Measurements from ENCODE around the gene TMEM242. TPM values are rescaled to one million over a fixed set of nuclear protein-coding genes. Genes with fewer than 3 reads are reported as not detected.

TMEM242 gene
- total and polyA plus RNA-seq, 2 donors (not counting 1 experiment from before 2014, with no cell fraction given): 6.3 to 24.1 TPM

DNA sequence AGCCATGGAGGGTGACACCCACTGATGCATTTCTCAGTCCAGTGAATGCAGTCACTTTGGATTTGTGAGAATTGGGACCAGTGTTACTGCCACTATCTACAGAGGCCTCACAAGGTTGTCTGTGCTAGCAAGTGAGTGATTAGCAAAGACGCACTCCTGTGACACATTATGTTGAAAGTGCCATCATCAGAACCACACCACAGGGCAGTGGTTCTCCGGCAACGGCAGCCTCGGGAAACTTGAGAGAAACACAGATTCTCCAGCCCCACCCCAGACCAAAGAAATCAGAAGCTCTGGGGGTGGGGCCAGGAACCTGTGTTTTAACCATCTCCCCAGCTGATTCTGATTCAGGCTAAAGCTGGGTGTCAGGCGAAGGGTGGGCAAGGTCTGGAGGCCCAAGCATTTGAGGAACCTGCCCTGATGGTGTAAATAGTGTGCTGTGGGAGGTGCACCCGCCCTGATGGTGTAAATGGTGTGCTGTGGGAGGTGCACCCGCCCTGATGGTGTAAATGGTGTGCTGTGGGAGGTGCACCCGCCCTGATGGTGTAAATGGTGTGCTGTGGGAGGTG lies 39.9 kb downstream of the TMEM242 start:
- CTCF ChIA-PET: no interaction called here
- H3K4me1 ChIP-seq (ENCODE audit: control insufficient read depth in 2 of 2, insufficient read depth in 2 of 2, low read length in 2 of 2): no peaks in the 10 kb centered on the region

DNA sequence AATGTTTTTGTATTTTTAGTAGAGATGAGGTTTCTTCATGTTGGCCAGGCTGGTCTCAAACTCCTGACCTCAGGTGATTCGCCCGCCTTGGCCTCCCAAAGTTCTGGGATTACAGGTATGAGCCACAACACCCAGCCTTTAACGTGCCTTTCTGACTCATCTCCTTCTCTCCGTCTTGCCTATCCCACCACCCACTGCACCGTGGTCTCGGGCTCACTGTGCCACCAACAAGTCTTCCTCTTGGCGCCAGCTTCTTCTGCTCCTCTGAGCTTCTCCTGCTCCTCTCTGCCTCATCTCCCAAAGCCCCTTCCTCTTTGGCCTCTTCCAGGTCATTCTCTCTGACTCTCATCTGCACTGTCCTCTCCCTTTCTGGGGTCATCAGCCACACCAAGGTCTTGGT lies 41.0 kb downstream of the TMEM242 start:
- Histone ChIP-seq H3K9me3 (ENCODE audit: control extremely low read depth in 1 of 3, control insufficient read depth in 2 of 3, insufficient read depth in 1 of 3, low read length in 2 of 3) (no peaks in the 10 kb centered on the region), H3K4me1 (ENCODE audit: control insufficient read depth in 2 of 2, insufficient read depth in 2 of 2, low read length in 2 of 2) (no peaks in the 10 kb centered on the region), H3K4me2 (replicated peaks; ENCODE audit: low read depth, low read length, poor library complexity, severe bottlenecking) (no peak overlapping the region), H3K79me2 (ENCODE audit: control insufficient read depth, insufficient read depth, low read length) (no peaks in the 10 kb centered on the region), H4K20me1 (ENCODE audit: control insufficient read depth, insufficient read depth, low read length, poor library complexity, severe bottlenecking) (no peaks in the 10 kb centered on the region), H3K36me3 (replicated peaks in 1 of 2; ENCODE audit: control extremely low read depth in 1 of 2, control insufficient read depth in 1 of 2, extremely low read depth in 1 of 2, insufficient read depth in 2 of 2, low read length in 1 of 2) (no peaks in the 10 kb centered on the region), H3K27ac (ENCODE audit: low read length in 2 of 2) (no peak overlapping the region), H3K4me3 (ENCODE audit: control extremely low read depth in 1 of 5, extremely low read depth in 1 of 5, insufficient read depth in 1 of 5, low read depth in 2 of 5, low read length in 4 of 5) (no peak overlapping the region), H3K9ac (ENCODE audit: low read length) (no peak overlapping the region), H3K27me3 (replicated peaks in 1 of 4; ENCODE audit: control extremely low read depth in 1 of 4, control insufficient read depth in 3 of 4, insufficient read depth in 4 of 4, low read length in 3 of 4) (no peaks in the 10 kb centered on the region), H2AFZ (ENCODE audit: insufficient read depth, low read depth, low read length, poor library complexity, severe bottlenecking) (no peak overlapping the region)
- peaks cover 2% of the 10 kb centered on the region for H3K4me1 Mint-ChIP-seq
- TF ChIP-seq, protein P1, sequence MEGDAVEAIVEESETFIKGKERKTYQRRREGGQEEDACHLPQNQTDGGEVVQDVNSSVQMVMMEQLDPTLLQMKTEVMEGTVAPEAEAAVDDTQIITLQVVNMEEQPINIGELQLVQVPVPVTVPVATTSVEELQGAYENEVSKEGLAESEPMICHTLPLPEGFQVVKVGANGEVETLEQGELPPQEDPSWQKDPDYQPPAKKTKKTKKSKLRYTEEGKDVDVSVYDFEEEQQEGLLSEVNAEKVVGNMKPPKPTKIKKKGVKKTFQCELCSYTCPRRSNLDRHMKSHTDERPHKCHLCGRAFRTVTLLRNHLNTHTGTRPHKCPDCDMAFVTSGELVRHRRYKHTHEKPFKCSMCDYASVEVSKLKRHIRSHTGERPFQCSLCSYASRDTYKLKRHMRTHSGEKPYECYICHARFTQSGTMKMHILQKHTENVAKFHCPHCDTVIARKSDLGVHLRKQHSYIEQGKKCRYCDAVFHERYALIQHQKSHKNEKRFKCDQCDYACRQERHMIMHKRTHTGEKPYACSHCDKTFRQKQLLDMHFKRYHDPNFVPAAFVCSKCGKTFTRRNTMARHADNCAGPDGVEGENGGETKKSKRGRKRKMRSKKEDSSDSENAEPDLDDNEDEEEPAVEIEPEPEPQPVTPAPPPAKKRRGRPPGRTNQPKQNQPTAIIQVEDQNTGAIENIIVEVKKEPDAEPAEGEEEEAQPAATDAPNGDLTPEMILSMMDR (IDR thresholded peaks at IDR 0.05): no peak
- no peak for TF ChIP-seq EZH2 (IDR thresholded peaks at IDR 0.05; ENCODE audit: borderline replicate concordance, insufficient read depth, low read depth, low read length, poor library complexity, severe bottlenecking)
- intact Hi-C loops (cut with micrococcal nuclease): no loop called here
- H3K27ac Mint-ChIP-seq: no peak overlapping the region
- no peak for ATAC-seq (ENCODE audit: low read depth)
- no peaks in the 10 kb centered on the region for H3K27me3 Mint-ChIP-seq
- POLR2A ChIA-PET: interaction anchor here (0.5 kb wide), 1 partner anchor 241 kb away, joined by 4 read pairs; no protein-coding TSS in a partner anchor
- CTCF ChIA-PET: interaction anchor here (0.7 kb wide), 1 partner anchor 248 kb away, joined by 5 read pairs; no protein-coding TSS in a partner anchor
- H3K9me3 Mint-ChIP-seq (ENCODE audit: insufficient read depth): no peaks in the 10 kb centered on the region
- WGBS (ENCODE audit: insufficient coverage): 90% methylated on average over 7 of the region's 7 CpGs
- DNase-seq: no peak
- no peak overlapping the region for H3K4me3 Mint-ChIP-seq

More for the DNA sequence above, 39.9 kb downstream of the TMEM242 start:
- Histone ChIP-seq H3K4me3 (ENCODE audit: control extremely low read depth in 1 of 5, extremely low read depth in 1 of 5, insufficient read depth in 1 of 5, low read depth in 2 of 5, low read length in 4 of 5) (no peak overlapping the region), H2AFZ (ENCODE audit: insufficient read depth, low read depth, low read length, poor library complexity, severe bottlenecking) (no peak overlapping the region), H3K9me3 (ENCODE audit: control extremely low read depth in 1 of 3, control insufficient read depth in 2 of 3, insufficient read depth in 1 of 3, low read length in 2 of 3) (no peaks in the 10 kb centered on the region), H4K20me1 (ENCODE audit: control insufficient read depth, insufficient read depth, low read length, poor library complexity, severe bottlenecking) (no peaks in the 10 kb centered on the region), H3K9ac (ENCODE audit: low read length) (no peak overlapping the region), H3K79me2 (ENCODE audit: control insufficient read depth, insufficient read depth, low read length) (no peaks in the 10 kb centered on the region), H3K36me3 (replicated peaks in 1 of 2; ENCODE audit: control extremely low read depth in 1 of 2, control insufficient read depth in 1 of 2, extremely low read depth in 1 of 2, insufficient read depth in 2 of 2, low read length in 1 of 2) (peaks cover 0 to 2% of the 10 kb centered on the region in 2 experiments), H3K27ac (ENCODE audit: low read length in 2 of 2) (no peak overlapping the region), H3K27me3 (replicated peaks in 1 of 4; ENCODE audit: control extremely low read depth in 1 of 4, control insufficient read depth in 3 of 4, insufficient read depth in 4 of 4, low read length in 3 of 4) (no peaks in the 10 kb centered on the region), H3K4me2 (replicated peaks; ENCODE audit: low read depth, low read length, poor library complexity, severe bottlenecking) (no peak overlapping the region)
- POLR2A ChIA-PET: no interaction called here
- no peak overlapping the region for H3K4me3 Mint-ChIP-seq
- DNase-seq (no peak), ATAC-seq (ENCODE audit: low read depth) (no peak)
- H3K9me3 Mint-ChIP-seq (ENCODE audit: insufficient read depth): no peaks in the 10 kb centered on the region
- H3K27ac Mint-ChIP-seq: no peak overlapping the region
- 61% methylated on average over 4 of the region's 8 CpGs for WGBS (ENCODE audit: insufficient coverage)
- no peaks in the 10 kb centered on the region for H3K27me3 Mint-ChIP-seq
- intact Hi-C loops (cut with micrococcal nuclease): no loop called here
- peaks cover 2% of the 10 kb centered on the region for H3K4me1 Mint-ChIP-seq
- TF ChIP-seq, protein P1 (IDR thresholded peaks at IDR 0.05): no peak
- no peak for TF ChIP-seq EZH2 (IDR thresholded peaks at IDR 0.05; ENCODE audit: borderline replicate concordance, insufficient read depth, low read depth, low read length, poor library complexity, severe bottlenecking)
